ENCODE data around the gene MSANTD2. TPM values are rescaled to one million over a fixed set of nuclear protein-coding genes. Genes with fewer than 3 reads are reported as not detected.

The MSANTD2 gene
- total RNA-seq, 4 donors from 2014 or later: 5.2 to 16.4 (median 6.7) TPM

DNA sequence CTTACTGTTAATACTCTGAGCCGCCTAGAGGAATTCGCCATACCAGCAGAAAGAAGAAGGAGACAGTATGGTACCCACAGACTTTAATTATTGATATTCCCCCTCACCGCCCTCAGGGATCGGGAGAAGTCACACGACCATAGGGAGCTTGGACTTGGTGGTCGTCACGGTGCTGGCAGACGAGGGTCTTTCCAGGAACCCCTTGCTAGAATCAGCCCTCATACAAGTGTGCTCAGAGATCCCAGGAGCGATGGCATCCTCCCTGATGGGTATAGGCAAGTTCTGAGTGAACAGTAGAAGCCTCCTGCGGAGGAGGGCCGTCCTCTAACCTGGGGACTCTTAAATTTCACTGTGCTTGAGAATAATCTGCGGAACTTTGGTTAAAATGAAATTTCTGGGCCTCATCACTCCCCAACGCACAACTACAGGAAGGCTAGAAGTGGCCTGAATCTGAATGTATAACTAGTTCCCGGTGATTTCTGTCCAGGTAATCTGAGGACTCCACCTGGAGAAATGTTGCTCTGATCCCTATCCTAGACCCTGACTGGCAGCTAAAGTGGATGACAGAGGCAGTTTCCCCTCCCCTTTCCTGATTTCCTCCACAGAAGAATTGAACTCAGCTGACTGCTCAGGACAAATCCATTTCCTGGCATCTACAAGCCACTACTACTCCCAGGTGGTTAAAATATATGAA, 52.7 kb downstream of the MSANTD2 start:
- peaks cover 0 to 93% (median 1%) of the 10 kb centered on the region in 4 donors for H3K27me3 ChIP-seq
- H3K9me3 ChIP-seq: no peaks in the 10 kb centered on the region
- DNase-seq: no peak
- H3K4me1 ChIP-seq: peaks cover 24 to 56% (median 31%) of the 10 kb centered on the region in 3 donors
- TF ChIP-seq, protein P1, sequence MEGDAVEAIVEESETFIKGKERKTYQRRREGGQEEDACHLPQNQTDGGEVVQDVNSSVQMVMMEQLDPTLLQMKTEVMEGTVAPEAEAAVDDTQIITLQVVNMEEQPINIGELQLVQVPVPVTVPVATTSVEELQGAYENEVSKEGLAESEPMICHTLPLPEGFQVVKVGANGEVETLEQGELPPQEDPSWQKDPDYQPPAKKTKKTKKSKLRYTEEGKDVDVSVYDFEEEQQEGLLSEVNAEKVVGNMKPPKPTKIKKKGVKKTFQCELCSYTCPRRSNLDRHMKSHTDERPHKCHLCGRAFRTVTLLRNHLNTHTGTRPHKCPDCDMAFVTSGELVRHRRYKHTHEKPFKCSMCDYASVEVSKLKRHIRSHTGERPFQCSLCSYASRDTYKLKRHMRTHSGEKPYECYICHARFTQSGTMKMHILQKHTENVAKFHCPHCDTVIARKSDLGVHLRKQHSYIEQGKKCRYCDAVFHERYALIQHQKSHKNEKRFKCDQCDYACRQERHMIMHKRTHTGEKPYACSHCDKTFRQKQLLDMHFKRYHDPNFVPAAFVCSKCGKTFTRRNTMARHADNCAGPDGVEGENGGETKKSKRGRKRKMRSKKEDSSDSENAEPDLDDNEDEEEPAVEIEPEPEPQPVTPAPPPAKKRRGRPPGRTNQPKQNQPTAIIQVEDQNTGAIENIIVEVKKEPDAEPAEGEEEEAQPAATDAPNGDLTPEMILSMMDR (IDR thresholded peaks at IDR 0.05): no peak
- H3K4me3 ChIP-seq: peak overlapping the region in 3 of 4 donors; percentile 51 to 74 (median 59)
- H3K27ac ChIP-seq: peak overlapping the region; percentile 63 to 83 (median 78)
- 68 to 70% methylated on average over 11 to 14 of the region's 14 CpGs for WGBS, 2 donors
- intact Hi-C loops (cut with DNase I): no loop called here
- no peaks in the 10 kb centered on the region for H3K36me3 ChIP-seq

DNA sequence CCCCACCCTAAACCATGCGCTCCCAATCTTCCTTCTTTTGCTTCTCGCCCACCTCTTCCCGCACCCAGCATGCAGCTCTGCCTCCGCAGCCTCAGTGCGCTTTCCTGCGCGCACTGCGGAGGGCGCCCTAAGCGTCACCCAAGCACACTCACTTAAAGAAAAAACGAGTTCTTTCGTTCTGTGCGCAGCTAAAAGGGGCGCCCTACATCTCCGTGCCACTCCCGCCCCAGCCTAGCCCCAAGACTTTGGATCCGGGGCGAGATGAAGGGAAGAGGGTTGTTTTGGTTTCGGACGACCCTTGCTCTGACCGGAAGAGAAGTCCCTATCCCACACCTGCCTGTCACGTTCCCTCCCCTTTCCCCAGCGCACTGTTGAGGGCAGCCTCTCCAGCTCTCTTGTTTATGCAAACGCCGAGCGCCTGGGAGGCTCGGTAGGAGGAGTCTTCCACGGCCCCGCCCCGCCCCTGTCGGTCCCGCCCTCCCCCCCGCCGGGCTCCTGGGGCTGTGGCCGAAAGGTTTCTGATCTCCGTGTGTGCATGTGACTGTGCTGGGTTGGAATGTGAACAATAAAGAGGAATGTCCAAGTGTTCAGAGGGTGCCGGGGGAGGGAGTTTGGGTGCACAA, 53.5 kb downstream of the MSANTD2 start:
- TF ChIP-seq, protein P1 (IDR thresholded peaks at IDR 0.05): peak in 5 of 6 experiments; percentile 35 to 56 (median 49)
- peak in 3 of 4 donors; percentile 51 to 71 (median 67) for TF ChIP-seq POLR2A (IDR thresholded peaks at IDR 0.05)
- no peaks in the 10 kb centered on the region for H3K9me3 ChIP-seq
- DNase-seq: peak; percentile 42
- peaks cover 16 to 48% (median 27%) of the 10 kb centered on the region in 3 donors for H3K4me1 ChIP-seq
- intact Hi-C loops (cut with DNase I): no loop called here
- no peaks in the 10 kb centered on the region for H3K36me3 ChIP-seq
- WGBS, 2 donors: 4% methylated on average over 15 to 17 of the region's 37 CpGs
- peak overlapping the region; percentile 63 to 83 (median 78) for H3K27ac ChIP-seq
- peaks cover 0 to 92% (median under 1%) of the 10 kb centered on the region in 4 donors for H3K27me3 ChIP-seq
- peak overlapping the region; percentile 33 to 74 (median 55) for H3K4me3 ChIP-seq

DNA sequence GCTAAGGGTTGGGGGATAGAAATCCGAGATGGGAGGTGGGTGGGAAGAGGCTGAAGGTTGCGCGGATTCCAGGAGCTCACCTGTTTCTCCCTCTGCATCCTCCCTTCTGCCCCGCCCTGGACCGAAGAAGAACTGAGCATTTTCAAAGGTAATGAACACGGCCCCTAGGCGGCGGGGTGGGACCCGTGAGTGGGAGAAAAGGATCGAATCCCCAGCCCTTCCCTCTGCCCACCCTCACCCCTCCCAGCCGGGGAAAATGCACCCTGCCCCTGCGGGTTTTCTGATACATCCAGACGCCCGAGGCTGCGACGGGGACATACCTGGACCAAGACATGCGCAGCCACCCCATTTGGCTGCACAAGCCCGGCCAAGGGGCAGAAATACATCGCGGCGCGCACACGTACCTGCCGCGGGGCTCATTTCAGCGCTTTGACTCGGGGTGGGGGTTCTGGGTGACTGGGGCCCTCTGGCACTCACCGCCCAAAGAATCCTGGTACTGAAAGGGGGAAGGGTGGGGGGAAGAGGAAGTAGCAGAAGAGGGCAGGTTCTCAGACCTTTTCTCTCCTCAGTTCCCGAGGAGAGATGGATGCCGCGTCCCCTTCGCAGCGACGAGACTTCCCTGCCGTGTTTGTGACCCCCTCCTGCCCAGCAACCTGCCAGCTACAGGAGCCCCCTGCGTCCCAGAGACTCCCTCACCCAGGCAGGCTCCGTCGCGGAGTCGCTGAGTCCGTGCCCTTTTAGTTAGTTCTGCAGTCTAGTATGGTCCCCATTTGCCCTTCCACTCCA, 54.2 kb downstream of the MSANTD2 start:
- DNase-seq: no peak
- Histone ChIP-seq H3K27me3 (peaks cover 0 to 92% (median 0%) of the 10 kb centered on the region in 4 donors), H3K4me3 (peak overlapping the region; percentile 33 to 74 (median 55)), H3K36me3 (no peaks in the 10 kb centered on the region), H3K4me1 (peaks cover 12 to 44% (median 22%) of the 10 kb centered on the region in 3 donors), H3K9me3 (no peaks in the 10 kb centered on the region), H3K27ac (peak overlapping the region; percentile 63 to 83 (median 78))
- 6 to 9% methylated on average over 17 to 29 of the region's 41 CpGs for WGBS, 2 donors
- intact Hi-C loops (cut with DNase I): no loop called here
- no peak for TF ChIP-seq POLR2A (IDR thresholded peaks at IDR 0.05)
- TF ChIP-seq, protein P1 (IDR thresholded peaks at IDR 0.05): peak in 3 of 6 experiments; percentile 13 to 49 (median 27)

DNA sequence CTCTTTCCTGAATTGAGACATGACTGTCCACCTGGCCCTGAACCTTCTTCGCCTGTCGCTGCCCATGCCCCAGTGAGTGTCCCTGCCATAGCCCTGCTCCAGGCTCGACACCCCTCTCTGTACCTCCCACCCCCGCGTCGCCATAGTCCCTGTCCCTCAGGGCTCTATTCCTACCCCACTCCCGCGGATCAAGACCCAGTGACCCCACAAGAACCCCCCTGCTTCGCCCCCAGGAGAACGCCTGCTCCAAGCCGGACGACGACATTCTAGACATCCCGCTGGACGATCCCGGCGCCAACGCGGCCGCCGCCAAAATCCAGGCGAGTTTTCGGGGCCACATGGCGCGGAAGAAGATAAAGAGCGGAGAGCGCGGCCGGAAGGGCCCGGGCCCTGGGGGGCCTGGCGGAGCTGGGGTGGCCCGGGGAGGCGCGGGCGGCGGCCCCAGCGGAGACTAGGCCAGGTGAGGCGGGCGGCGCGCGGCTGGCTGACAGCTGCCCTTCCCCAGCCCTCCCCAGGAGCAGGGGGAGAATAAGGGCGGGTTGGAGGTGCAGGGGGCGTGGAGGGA, 54.9 kb downstream of the MSANTD2 start:
- no peak for DNase-seq
- Histone ChIP-seq H3K27me3 (peaks cover 0 to 92% (median 0%) of the 10 kb centered on the region in 4 donors), H3K4me1 (peaks cover 19 to 51% (median 27%) of the 10 kb centered on the region in 3 donors)

More for the DNA sequence above, 54.9 kb downstream of the MSANTD2 start:
- 54 to 61% methylated on average over 10 to 26 of the region's 44 CpGs for WGBS, 2 donors
- no peak overlapping the region for H3K27ac ChIP-seq
- no peaks in the 10 kb centered on the region for H3K9me3 ChIP-seq
- no peaks in the 10 kb centered on the region for H3K36me3 ChIP-seq
- peak overlapping the region in 3 of 4 donors; percentile 51 to 74 (median 59) for H3K4me3 ChIP-seq
- no peak for TF ChIP-seq POLR2A (IDR thresholded peaks at IDR 0.05)
- TF ChIP-seq, protein P1 (IDR thresholded peaks at IDR 0.05): no peak
- intact Hi-C loops (cut with DNase I): no loop called here

All from esophagus squamous epithelium (tissue), 5 donors.